ENCODE measurements around the gene NOXA1.

DNA sequence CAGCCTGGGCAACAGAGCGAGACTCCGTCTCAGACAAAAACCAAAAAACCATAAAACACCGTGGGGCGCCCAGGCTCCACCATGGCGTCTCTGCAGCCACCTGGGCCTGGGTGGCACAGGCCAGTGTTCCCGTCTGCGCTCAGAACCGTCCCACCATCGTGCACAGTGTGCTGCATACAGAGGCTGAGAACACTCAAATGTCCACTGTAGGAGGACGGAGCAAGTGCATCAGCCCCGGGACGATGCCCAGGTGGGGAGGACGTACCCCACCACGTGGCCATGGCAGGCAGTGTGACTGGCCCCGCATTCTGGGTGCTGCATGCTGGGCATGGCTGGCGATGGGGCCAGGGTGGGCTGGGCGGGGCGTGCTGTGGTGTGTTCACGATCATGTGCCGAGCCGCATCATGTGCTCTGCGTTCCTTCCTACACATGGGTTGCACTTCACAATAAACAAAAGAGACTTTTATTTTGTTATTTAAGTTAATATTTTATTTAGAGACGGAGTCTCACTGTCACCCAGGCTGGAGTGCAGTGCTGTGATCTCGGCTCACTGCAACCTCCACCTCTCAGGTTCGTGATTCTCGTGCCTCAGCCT, 38.0 kb upstream of the NOXA1 start:
- TF ChIP-seq ZNF24 (IDR thresholded peaks at IDR 0.05) (no peak), NR3C1 (CRISPR knock-in tag; IDR thresholded peaks at IDR 0.05) (no peak), FOXA1 (IDR thresholded peaks at IDR 0.05; ENCODE audit: borderline replicate concordance) (no peak), CBFB (CRISPR knock-in tag; IDR thresholded peaks at IDR 0.05) (no peak), CBX8 (IDR thresholded peaks at IDR 0.05; ENCODE audit: borderline replicate concordance, extremely low read depth, low read depth, low read length, poor library complexity, severe bottlenecking) (no peak), TRIM24 (IDR thresholded peaks at IDR 0.05) (no peak), ZNF707 (CRISPR knock-in tag; conservative IDR thresholded peaks at IDR 0.05) (no peak), RFX7 (CRISPR knock-in tag; IDR thresholded peaks at IDR 0.05) (no peak)
- TF ChIP-seq, protein P1, sequence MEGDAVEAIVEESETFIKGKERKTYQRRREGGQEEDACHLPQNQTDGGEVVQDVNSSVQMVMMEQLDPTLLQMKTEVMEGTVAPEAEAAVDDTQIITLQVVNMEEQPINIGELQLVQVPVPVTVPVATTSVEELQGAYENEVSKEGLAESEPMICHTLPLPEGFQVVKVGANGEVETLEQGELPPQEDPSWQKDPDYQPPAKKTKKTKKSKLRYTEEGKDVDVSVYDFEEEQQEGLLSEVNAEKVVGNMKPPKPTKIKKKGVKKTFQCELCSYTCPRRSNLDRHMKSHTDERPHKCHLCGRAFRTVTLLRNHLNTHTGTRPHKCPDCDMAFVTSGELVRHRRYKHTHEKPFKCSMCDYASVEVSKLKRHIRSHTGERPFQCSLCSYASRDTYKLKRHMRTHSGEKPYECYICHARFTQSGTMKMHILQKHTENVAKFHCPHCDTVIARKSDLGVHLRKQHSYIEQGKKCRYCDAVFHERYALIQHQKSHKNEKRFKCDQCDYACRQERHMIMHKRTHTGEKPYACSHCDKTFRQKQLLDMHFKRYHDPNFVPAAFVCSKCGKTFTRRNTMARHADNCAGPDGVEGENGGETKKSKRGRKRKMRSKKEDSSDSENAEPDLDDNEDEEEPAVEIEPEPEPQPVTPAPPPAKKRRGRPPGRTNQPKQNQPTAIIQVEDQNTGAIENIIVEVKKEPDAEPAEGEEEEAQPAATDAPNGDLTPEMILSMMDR (IDR thresholded peaks at IDR 0.05 in 2 of 3, conservative IDR thresholded peaks at IDR 0.05 in 1 of 3; ENCODE audit: insufficient read depth in 2 of 3, low read depth in 1 of 3, low read length in 3 of 3): no peak
- TF ChIP-seq, protein P2, sequence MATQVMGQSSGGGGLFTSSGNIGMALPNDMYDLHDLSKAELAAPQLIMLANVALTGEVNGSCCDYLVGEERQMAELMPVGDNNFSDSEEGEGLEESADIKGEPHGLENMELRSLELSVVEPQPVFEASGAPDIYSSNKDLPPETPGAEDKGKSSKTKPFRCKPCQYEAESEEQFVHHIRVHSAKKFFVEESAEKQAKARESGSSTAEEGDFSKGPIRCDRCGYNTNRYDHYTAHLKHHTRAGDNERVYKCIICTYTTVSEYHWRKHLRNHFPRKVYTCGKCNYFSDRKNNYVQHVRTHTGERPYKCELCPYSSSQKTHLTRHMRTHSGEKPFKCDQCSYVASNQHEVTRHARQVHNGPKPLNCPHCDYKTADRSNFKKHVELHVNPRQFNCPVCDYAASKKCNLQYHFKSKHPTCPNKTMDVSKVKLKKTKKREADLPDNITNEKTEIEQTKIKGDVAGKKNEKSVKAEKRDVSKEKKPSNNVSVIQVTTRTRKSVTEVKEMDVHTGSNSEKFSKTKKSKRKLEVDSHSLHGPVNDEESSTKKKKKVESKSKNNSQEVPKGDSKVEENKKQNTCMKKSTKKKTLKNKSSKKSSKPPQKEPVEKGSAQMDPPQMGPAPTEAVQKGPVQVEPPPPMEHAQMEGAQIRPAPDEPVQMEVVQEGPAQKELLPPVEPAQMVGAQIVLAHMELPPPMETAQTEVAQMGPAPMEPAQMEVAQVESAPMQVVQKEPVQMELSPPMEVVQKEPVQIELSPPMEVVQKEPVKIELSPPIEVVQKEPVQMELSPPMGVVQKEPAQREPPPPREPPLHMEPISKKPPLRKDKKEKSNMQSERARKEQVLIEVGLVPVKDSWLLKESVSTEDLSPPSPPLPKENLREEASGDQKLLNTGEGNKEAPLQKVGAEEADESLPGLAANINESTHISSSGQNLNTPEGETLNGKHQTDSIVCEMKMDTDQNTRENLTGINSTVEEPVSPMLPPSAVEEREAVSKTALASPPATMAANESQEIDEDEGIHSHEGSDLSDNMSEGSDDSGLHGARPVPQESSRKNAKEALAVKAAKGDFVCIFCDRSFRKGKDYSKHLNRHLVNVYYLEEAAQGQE (IDR thresholded peaks at IDR 0.05; ENCODE audit: borderline replicate concordance): no peak
- TF ChIP-seq, protein P2 (CRISPR knock-in tag; IDR thresholded peaks at IDR 0.05; ENCODE audit: low read depth): no peak
- TF ChIP-seq, protein P3, sequence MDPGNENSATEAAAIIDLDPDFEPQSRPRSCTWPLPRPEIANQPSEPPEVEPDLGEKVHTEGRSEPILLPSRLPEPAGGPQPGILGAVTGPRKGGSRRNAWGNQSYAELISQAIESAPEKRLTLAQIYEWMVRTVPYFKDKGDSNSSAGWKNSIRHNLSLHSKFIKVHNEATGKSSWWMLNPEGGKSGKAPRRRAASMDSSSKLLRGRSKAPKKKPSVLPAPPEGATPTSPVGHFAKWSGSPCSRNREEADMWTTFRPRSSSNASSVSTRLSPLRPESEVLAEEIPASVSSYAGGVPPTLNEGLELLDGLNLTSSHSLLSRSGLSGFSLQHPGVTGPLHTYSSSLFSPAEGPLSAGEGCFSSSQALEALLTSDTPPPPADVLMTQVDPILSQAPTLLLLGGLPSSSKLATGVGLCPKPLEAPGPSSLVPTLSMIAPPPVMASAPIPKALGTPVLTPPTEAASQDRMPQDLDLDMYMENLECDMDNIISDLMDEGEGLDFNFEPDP (CRISPR knock-in tag; IDR thresholded peaks at IDR 0.05): no peak
- TF ChIP-seq, protein P4, sequence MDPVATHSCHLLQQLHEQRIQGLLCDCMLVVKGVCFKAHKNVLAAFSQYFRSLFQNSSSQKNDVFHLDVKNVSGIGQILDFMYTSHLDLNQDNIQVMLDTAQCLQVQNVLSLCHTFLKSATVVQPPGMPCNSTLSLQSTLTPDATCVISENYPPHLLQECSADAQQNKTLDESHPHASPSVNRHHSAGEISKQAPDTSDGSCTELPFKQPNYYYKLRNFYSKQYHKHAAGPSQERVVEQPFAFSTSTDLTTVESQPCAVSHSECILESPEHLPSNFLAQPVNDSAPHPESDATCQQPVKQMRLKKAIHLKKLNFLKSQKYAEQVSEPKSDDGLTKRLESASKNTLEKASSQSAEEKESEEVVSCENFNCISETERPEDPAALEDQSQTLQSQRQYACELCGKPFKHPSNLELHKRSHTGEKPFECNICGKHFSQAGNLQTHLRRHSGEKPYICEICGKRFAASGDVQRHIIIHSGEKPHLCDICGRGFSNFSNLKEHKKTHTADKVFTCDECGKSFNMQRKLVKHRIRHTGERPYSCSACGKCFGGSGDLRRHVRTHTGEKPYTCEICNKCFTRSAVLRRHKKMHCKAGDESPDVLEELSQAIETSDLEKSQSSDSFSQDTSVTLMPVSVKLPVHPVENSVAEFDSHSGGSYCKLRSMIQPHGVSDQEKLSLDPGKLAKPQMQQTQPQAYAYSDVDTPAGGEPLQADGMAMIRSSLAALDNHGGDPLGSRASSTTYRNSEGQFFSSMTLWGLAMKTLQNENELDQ (CRISPR knock-in tag; IDR thresholded peaks at IDR 0.05; ENCODE audit: borderline replicate concordance): no peak
